Measurements from ENCODE around the gene SEC24C.

DNA sequence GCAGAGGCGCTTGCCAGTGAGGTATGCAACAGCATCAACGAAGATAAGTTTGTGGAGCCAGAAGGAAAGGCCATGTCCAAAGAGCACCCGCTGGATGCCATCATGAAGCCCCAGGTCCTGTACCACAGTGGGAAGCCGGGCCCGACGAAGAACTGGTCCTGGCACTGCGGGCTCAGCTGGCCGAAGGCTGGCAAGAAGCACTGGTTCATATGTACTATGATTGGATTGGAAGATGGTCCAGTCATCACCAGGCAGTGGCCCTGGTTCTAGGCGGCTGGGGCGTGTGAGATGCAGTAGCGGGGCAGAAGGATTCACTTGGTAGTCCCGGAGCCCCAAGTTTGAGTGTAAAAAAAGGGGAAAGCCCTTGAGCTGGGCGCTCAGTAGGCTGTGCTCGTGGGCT, 63.3 kb downstream of the SEC24C start:
- no peak for TF ChIP-seq EP300 (IDR thresholded peaks at IDR 0.05)
- TF ChIP-seq, protein P1, sequence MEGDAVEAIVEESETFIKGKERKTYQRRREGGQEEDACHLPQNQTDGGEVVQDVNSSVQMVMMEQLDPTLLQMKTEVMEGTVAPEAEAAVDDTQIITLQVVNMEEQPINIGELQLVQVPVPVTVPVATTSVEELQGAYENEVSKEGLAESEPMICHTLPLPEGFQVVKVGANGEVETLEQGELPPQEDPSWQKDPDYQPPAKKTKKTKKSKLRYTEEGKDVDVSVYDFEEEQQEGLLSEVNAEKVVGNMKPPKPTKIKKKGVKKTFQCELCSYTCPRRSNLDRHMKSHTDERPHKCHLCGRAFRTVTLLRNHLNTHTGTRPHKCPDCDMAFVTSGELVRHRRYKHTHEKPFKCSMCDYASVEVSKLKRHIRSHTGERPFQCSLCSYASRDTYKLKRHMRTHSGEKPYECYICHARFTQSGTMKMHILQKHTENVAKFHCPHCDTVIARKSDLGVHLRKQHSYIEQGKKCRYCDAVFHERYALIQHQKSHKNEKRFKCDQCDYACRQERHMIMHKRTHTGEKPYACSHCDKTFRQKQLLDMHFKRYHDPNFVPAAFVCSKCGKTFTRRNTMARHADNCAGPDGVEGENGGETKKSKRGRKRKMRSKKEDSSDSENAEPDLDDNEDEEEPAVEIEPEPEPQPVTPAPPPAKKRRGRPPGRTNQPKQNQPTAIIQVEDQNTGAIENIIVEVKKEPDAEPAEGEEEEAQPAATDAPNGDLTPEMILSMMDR (IDR thresholded peaks at IDR 0.05), result no peak

All from tibial nerve (tissue), 4 donors.